Stimulated activated CD4-positive, alpha-beta T cell treated with anti-CD3 and anti-CD28 coated beads, TNF-alpha, amount 100 ng/mL, for 1 hour (primary cell): Measurements from ENCODE around the gene REP15.
"Not testable (repeated sequence)": the region's sequence is repeated elsewhere in the genome, so short reads cannot be mapped to it uniquely, and the experiment has no call there.

ENCODE experiments used
- DNase-seq, 3 donors: peaks; one replicate each; pipeline ENCODE4 v3.0.0-alpha.2; 2020; ENCODE audit warnings: low read depth in 3 of 3, low spot score in 1 of 3

The REP15 gene

GRCh38 chr12:27696293-27696652 lies at the start of gene REP15:
TSS of gene REP15 (plus strand) at chr12:27696447. CDS start at chr12:27696563, 116 bp downstream.
- no peak for DNase-seq

- DNase-seq, result no peak
Observed at GRCh38 chr12:27650011-27650410, 46.2 kb upstream of the REP15 start.

- DNase-seq, result no peak
Observed at GRCh38 chr12:27651201-27651600, 45.0 kb upstream of the REP15 start.

- no peak for DNase-seq
Observed at GRCh38 chr12:27652174-27652763, 44.0 kb upstream of the REP15 start.

- DNase-seq, result no peak
Observed at GRCh38 chr12:27653661-27654060, 42.6 kb upstream of the REP15 start.

GRCh38 chr12:27655476-27655875 lies 40.8 kb upstream of the REP15 start:
- not testable (repeated sequence) for DNase-seq

GRCh38 chr12:27657296-27657695 lies 39.0 kb upstream of the REP15 start:
- DNase-seq, result no peak

- DNase-seq, result no peak
Observed at GRCh38 chr12:27665704-27666103, 30.5 kb upstream of the REP15 start.

GRCh38 chr12:27666510-27666909 lies 29.7 kb upstream of the REP15 start:
- no peak for DNase-seq

GRCh38 chr12:27667540-27667939 lies 28.7 kb upstream of the REP15 start:
- no peak for DNase-seq

- no peak for DNase-seq
Observed at GRCh38 chr12:27672051-27672450, 24.2 kb upstream of the REP15 start.

- DNase-seq, result no peak
Observed at GRCh38 chr12:27672643-27673042, 23.6 kb upstream of the REP15 start.

GRCh38 chr12:27673101-27673718 lies 23.0 kb upstream of the REP15 start:
- no peak for DNase-seq

- DNase-seq, result no peak
Observed at GRCh38 chr12:27674989-27675388, 21.3 kb upstream of the REP15 start.

GRCh38 chr12:27680619-27681018 lies 15.6 kb upstream of the REP15 start:
- no peak for DNase-seq

GRCh38 chr12:27682534-27682933 lies 13.7 kb upstream of the REP15 start:
- DNase-seq, result no peak

- no peak for DNase-seq
Observed at GRCh38 chr12:27685274-27685673, 11.0 kb upstream of the REP15 start.

- DNase-seq, result no peak
Observed at GRCh38 chr12:27686147-27686546, 10.1 kb upstream of the REP15 start.

- DNase-seq, result no peak
Observed at GRCh38 chr12:27688671-27689070, 7.6 kb upstream of the REP15 start.

- no peak for DNase-seq
Observed at GRCh38 chr12:27689558-27690180, 6.6 kb upstream of the REP15 start.

GRCh38 chr12:27693403-27693802 lies 2.8 kb upstream of the REP15 start:
- DNase-seq, result no peak

GRCh38 chr12:27695556-27696292 lies 523 bp upstream of the REP15 start:
- DNase-seq, result no peak
